GM15510 (cell line): Measurements from ENCODE around the gene ARF1.

Source experiments
- POLR2A ChIP-seq: IDR thresholded peaks from 3 replicates; pipeline ENCODE4 v1.6.1; 2011; ENCODE audit warnings: borderline replicate concordance; ENCODE audit not compliant: insufficient read length; ENCODE audit errors: extremely low read depth

ARF1 gene

GRCh38 chr1:228082214-228082917, at the start of gene ARF1:
Gene ARF1, plus strand, starts transcription at chr1:228082708. Its CDS starts 14,407 bp downstream, at chr1:228097115.
- peak; percentile 91 for TF ChIP-seq POLR2A

GRCh38 chr1:228033376-228033775, 49.1 kb upstream of the ARF1 start:
- TF ChIP-seq POLR2A = no peak

DNA sequence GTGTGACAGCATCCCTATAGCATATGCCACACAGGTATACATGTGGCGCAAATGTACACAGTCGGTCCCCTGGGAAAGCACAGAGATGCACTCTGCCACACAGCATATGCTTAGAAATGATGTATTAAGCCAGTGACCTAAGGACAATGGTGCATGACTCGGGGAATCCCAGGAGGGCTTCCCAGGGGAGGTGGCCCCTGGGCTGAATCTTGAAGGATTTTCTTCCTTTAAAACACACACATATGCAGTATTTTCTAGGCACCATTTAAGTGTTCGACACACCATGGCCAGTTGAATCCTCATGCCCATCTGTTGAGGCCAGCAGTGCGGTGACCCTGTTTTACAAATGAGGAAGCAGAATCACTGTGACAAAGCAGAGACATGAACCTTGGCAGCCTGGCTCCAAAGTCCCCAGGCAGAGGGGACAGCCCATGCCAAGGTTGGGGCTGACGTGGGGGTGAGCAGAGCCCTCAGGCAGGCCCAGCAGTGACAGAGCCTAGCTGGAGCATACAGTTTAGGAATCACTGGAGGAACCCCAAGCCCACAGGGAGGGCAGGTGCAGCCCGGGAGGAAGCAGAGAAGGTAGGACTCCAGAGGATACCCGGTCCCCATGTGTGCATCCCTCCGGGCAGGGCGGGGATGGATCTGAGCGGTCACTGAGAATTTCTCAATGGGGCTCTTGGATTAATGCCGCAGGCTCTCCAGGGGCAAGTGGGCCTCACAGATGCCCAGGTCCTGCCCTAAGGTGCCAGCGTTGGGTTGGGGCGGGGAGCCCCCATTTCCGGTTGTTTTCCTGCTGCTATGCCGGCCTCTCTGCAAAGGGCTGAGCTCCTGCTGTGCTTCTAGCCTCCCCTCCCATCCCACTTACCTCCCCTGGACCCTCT, 47.3 kb upstream of the ARF1 start:
- TF ChIP-seq POLR2A = no peak

DNA sequence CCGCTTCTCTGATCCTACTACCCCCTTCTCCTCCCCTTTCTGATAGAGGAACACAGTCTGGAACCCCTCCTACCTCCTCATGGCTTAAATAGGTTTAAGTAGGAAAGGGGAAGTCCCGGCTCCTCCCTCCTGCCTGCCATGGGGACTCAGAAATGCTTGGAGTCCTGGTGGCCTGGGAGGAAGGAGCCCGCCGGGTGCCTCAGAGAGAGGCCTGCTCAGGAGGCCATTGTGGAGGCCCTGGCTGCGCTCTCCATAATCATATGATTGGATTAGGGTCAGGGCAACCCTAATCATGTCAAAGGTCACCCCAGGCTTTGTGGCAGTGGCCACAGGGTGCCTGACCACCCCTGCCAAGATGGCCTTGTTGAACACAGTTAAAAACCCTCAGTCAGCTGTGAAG, 46.7 kb upstream of the ARF1 start:
- no peak for TF ChIP-seq POLR2A

- TF ChIP-seq POLR2A = no peak
Measured at GRCh38 chr1:228036701-228037231, 45.7 kb upstream of the ARF1 start.

GRCh38 chr1:228037401-228038386, 44.8 kb upstream of the ARF1 start:
- TF ChIP-seq POLR2A = no peak

GRCh38 chr1:228038387-228039005, 44.0 kb upstream of the ARF1 start:
- TF ChIP-seq POLR2A = no peak

DNA sequence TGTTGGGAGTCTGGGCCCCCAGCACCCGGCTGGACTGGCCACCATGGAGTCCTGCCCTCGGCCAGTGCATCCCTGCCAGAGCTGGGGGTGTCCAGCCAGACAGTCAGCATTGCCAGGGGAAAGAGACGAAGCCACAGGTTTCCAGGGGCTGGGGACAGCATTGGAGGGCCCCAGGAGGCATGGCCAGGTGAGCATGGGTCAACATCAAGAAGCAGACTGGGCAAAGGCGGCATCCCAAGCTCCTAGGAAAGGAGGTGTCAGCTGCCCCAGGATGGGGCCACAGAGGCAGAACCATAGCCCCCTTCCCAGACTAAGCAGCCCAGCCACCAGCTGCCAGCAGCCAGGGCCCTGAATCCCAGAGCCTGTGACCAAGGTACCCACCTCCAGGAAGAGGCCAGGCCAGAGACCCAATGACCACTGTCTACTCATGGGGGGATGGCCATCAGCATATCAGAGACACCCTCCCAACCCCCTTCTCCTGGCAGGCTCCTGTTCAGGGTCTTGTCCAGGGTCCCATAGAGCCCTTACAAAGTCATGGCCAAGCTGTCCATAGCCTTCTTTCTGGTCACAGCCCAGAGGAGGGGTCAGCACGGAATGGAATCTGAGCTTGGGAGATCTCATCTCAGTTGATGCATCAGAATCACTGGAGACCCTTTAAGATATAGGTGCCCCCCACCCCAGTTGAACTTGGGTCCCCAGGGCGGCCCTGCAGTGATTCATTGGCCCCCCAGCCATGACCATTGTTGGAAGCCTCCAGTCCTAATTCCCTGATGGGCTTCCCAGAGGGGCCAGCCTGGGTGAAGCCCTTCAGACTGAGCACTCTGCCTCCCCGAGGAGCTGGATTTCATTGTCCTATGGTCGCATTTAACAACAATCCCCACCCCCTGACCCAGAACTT, 43.3 kb upstream of the ARF1 start:
- no peak for TF ChIP-seq POLR2A

GRCh38 chr1:228039986-228040385, 42.5 kb upstream of the ARF1 start:
- no peak for TF ChIP-seq POLR2A

DNA sequence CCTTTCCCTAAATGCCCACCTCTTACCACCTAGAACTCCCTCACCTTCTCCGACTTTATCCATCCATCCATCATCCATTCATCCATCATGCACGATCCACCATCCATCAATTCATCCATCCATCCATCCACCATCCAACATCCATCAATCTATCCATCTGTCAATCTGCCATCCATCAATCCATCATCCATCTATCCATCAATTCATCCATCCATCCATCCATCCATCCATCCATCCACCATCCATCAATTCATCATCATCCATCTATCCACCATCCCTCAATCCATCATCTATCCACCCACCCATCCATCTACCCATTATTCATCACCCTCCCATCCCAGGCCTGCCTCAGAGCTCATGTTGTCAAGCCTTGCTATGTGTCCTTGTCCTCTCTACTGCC, 41.2 kb upstream of the ARF1 start:
- no peak for TF ChIP-seq POLR2A

DNA sequence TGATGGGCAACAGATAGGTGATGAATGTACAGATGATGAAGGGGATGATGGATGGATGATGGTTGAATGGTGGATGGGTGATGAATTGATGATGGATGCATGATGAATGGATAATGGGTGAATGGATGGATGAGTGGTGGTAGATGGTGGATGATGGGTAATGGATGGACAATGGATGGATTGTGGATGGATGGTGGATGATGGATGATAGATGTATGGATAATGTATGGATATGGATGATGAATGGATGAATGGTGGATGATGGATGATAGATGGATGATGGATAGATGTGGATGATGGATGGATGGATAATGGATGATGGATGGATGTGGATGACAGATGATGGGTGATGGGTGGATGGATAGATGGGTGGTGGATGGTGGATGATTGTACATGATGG, 40.0 kb upstream of the ARF1 start:
- no peak for TF ChIP-seq POLR2A

DNA sequence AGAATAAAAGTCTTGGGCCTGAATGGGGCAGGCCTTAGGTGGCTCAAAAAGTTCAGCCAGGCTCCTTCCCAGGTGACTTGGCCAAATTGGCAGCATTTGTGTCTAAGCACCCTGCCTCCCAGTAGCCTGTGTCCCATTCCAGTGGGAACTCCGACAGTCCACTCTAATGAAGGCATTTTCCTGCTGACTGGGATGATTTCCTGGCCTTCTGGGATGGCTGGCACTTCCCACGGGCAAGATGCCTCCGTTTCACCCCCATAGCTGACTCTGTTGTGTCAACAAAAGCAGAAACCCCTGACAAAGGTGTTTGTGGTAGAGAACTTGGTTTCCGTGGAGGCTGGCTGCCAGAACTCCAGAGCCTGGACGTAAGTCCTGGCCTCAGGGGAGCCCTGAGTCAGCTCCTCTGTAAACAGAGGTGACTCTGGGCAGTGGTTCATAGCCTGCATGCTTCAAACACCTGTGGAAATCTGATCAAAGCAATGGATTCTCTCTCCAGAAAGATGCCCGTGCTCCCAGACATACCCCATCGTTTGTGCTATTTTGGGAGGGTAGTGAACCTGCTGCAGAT, 39.1 kb upstream of the ARF1 start:
- TF ChIP-seq POLR2A = no peak

- no peak for TF ChIP-seq POLR2A
Measured at GRCh38 chr1:228044961-228045360, 37.5 kb upstream of the ARF1 start.
